Measurements from ENCODE around the gene VAPB. TPM values are rescaled to one million over a fixed set of nuclear protein-coding genes. Genes with fewer than 3 reads are reported as not detected.

Gene VAPB
- total RNA-seq, 4 donors from 2014 or later = 24.1 to 81.0 (median 48.4) TPM

- TF ChIP-seq CTCF (IDR thresholded peaks at IDR 0.05) = no peak
- TF ChIP-seq POLR2A (IDR thresholded peaks at IDR 0.05) = no peak
- intact Hi-C loops (cut with DNase I; ENCODE audit: low total_unique reads) = no loop called here
These were observed 97.2 kb downstream of the VAPB start for GRCh38 chr20:58486207-58486606.

GRCh38 chr20:58492074-58492718 is 103.2 kb downstream of the VAPB start:
- no peaks in the 10 kb centered on the region for H3K36me3 ChIP-seq
- intact Hi-C loops (cut with DNase I; ENCODE audit: low total_unique reads) = no loop called here
- DNase-seq = no peak
- H3K27ac ChIP-seq = no peak overlapping the region
- no peaks in the 10 kb centered on the region for H3K27me3 ChIP-seq
- no peaks in the 10 kb centered on the region for H3K4me1 ChIP-seq
- H3K9me3 ChIP-seq = no peaks in the 10 kb centered on the region
- H3K4me3 ChIP-seq = no peak overlapping the region
- no peak for TF ChIP-seq POLR2A (IDR thresholded peaks at IDR 0.05)
- no peak for TF ChIP-seq CTCF (IDR thresholded peaks at IDR 0.05)

More at GRCh38 chr20:58486207-58486606, 97.2 kb downstream of the VAPB start:
- Histone ChIP-seq H3K9me3 (peaks cover 0 to 5% of the 10 kb centered on the region in 2 donors), H3K36me3 (no peaks in the 10 kb centered on the region), H3K4me3 (no peak overlapping the region), H3K27ac (no peak overlapping the region), H3K4me1 (no peaks in the 10 kb centered on the region), H3K27me3 (no peaks in the 10 kb centered on the region)
- no peak for DNase-seq

GRCh38 chr20:58492795-58493524 is 103.9 kb downstream of the VAPB start:
- Histone ChIP-seq H3K4me1 (no peaks in the 10 kb centered on the region), H3K4me3 (no peak overlapping the region), H3K27me3 (no peaks in the 10 kb centered on the region), H3K9me3 (no peaks in the 10 kb centered on the region), H3K36me3 (no peaks in the 10 kb centered on the region), H3K27ac (no peak overlapping the region)
- DNase-seq = no peak
- intact Hi-C loops (cut with DNase I; ENCODE audit: low total_unique reads) = no loop called here
- no peak for TF ChIP-seq POLR2A (IDR thresholded peaks at IDR 0.05)
- no peak for TF ChIP-seq CTCF (IDR thresholded peaks at IDR 0.05)

GRCh38 chr20:58494923-58495622 is 106.0 kb downstream of the VAPB start:
- intact Hi-C loops (cut with DNase I; ENCODE audit: low total_unique reads) = no loop called here
- TF ChIP-seq CTCF (IDR thresholded peaks at IDR 0.05) (no peak), POLR2A (IDR thresholded peaks at IDR 0.05) (no peak)
- H3K27ac ChIP-seq = no peak overlapping the region
- H3K4me3 ChIP-seq = no peak overlapping the region
- H3K36me3 ChIP-seq = no peaks in the 10 kb centered on the region
- DNase-seq = no peak
- no peaks in the 10 kb centered on the region for H3K4me1 ChIP-seq
- H3K9me3 ChIP-seq = no peaks in the 10 kb centered on the region
- no peaks in the 10 kb centered on the region for H3K27me3 ChIP-seq
